Fibroblast of skin of scalp (primary cell): ENCODE data around the gene GAL3ST2.
"Not testable (repeated sequence)": the region's sequence is repeated elsewhere in the genome, so short reads cannot be mapped to it uniquely, and the experiment has no call there.

Experiments
- DNase-seq: peaks from one replicate; pipeline ENCODE4 v3.0.0-alpha.2; 2013

GAL3ST2 gene

GRCh38 chr2:241820625-241821384 is 44.2 kb downstream of the GAL3ST2 start:
- DNase-seq = no peak

DNA sequence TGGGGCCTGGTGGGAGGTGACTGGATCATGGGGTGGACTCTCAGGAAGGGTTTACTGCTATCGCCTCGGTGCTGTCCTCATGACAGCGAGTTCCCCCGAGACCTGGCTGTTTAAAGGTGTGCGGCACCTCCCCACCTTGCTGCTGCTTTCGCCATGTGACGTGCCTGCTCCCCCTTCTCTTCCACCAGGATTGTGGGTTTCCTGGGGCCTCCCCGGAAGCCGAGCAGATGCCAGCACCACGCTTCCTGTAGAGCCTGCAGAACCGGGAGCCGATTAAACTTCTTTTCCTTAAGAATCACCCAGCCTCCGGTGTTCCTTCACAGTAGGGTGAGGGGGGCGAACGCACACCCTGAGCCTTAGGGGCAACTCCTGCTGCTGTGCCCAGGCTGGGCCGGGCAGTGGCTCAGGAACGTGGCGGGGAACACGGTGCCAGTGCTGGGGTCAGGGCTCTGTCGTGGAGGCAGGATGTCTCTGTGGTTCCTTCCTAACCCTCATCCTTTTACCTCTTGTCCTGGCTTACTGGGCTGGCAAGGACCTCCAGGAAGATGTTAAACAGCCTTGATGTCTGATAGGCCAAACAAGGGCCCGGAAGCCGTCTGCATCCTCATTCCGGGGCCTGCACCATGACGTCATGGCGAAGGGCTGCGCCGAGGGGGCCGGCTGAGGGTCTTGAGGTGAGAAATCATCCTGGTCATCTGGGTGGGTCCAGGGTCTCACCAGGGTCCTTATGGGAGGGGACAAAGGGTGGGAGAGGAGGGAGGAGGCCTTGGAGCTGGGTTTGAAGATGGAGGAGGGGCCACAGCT is 45.0 kb downstream of the GAL3ST2 start:
- DNase-seq = no peak

DNA sequence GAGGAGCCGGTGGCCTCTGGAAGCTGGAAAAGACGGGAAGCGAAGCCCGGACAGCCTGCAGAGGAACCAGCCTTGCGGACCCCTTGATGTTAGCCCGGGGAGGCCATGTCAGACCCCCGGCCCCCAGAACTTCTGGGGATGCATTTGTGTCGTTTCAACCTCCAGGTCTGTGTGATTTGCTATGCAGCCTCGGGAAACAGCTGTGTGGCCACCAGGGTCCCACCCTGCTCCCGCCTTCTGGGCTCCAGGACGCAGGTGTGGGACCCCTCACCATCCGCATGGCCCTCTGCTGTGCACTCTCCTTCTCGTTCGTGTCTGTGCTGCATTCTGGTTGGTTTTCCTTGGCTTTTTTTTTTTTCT is 45.6 kb downstream of the GAL3ST2 start:
- DNase-seq = no peak

DNA sequence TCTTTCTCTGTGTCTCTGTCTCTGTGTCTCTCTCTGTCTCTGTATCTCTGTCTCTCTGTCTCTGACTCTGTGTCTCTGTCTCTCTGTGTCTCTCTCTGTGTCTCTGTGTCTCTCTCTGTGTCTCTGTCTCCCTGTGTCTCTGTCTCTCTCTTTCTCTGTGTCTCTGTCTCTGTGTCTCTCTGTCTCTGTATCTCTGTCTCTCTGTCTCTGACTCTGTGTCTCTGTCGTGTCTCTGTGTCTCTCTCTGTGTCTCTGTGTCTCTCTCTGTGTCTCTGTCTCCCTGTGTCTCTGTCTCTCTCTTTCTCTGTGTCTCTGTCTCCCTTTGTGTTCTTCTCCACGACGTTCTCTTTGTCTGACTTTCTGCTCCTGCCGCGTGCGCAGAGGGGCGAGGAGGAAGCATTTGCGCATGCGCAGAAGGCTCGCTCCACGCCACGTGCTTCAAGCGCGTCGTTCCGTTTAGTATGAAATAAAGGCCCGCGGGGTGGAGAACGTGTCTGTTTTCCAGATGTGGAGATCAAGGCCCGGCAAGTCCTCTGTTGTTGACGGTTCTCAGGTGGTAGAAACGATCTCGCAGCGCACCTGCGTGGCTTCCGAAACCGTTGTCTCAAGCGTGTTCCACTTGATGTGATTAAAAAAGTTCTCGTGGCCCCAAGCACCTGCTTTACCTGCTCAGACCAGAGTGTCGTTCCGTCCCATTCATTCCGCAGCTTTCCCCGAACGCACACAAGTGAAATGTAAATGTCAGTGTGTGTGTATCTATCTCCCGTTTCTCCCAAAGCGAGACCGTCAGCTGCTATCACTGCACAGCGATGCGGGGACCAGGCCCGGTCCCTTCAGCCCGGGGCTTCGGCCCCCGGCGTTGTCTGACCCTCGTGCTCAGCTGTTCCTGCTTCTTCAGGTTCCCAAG is 47.2 kb downstream of the GAL3ST2 start:
- DNase-seq = not testable (repeated sequence)

DNA sequence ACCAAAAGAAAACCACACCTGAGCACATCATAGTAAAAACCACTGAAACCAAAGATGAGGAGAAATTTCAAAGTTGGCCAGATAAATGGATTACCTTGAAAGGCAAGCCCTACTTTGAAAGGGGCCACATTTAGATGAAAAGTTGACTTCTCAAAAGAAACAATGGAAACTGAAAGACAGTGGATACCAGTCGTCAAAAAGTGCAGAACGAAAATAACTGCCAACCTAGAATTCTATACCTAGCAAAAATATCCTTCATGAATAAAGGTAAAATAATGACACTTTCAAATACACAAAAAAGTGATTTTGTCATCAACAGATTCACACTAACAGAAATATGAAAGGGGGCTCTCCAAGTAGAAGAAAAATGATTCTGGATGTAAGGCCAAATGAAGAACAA is 50.8 kb downstream of the GAL3ST2 start:
- no peak for DNase-seq

DNA sequence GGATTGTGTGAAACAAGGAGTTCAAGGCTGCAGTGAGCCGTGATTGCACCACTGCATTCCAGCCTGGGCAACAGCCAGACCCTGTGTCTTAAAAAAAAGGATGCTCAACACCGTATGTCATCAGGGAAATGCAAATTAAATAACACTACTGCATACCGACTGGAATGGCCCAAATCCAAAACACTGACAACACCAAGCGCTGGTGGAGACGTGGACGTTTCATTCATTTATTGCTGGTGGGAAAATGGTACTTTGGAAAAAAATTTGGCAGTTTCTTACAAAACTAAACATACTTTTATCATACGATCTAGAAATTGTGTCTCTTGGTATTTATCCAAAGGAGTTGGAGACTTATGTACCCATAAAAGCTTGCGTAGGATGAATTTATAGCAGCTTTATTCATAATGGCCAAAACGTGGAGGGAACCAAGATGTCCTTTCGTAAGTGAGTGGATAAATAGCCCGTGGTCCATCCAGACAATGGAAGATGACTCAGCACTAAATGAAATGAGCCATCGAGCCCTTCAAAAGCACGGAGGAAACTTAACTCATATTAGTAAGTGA is 56.6 kb downstream of the GAL3ST2 start:
- peak; percentile 64 for DNase-seq

DNA sequence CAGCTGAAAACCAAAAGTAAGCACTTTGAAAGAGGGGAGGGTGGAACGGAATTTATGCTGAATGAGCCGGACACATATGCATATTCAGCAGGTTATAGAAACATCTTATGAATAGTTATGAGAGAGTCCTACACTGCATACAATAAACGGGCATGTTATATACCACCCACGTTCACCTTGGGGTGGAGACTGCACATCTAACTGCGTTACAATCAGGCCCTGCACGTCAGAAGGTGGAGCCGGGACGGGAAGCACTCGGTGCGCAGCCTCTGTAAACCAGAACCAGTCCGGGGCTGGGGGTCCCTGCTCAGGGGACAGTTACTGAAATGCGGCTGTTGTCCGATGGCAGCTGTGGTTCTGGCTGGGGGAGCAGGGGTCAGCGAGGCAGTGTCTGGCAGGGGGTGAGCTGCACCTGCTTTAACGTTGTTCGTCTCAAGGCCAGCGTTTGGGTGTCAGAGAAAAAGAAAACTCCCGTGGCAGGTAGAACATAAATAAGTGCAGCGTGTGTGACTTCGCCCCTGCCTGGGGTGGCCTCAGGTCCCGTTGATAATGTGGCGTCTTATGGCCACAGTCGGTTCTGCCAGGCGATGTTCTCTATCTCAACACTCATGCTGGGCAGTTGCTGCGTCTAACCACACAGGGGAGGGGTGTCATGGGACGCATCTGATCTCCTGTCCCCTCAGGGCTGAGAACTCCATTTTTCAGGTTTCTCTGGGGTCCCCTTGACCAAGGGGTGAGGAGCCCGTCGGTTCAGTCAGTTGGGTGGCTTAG is 57.3 kb downstream of the GAL3ST2 start:
- DNase-seq = not testable (repeated sequence)

DNA sequence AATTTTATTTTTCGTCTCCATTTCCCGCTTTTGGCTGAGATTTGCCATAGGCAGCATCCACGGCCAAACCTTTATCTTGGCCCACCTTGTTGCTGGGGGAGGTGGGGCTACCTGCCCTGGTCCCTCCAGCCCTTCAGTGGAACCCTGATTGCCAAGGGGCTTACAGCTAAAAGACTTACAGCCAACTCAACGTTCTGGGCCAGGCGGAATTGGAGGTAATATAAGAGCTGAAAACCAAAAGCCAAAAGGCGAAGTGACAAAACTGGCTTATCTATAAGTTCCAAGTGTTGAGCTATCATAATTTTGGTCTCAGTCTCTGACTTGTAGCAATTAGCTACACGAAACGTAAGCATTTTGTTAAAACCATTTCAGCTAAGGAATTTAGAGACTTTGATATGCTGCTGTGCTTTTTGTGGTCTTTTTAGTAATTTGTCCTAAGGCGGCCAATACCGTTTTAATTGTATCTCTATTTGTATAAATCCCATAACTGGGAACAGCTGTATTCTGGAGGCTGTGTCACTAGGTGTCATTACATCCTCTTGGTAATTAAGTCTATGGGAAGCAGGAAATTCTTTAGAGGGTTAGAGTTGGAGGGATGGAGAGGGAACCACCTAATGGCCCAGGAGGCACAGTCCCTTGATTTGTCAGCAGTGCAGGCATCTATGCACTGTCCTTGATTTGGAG is 58.0 kb downstream of the GAL3ST2 start:
- no peak for DNase-seq

DNA sequence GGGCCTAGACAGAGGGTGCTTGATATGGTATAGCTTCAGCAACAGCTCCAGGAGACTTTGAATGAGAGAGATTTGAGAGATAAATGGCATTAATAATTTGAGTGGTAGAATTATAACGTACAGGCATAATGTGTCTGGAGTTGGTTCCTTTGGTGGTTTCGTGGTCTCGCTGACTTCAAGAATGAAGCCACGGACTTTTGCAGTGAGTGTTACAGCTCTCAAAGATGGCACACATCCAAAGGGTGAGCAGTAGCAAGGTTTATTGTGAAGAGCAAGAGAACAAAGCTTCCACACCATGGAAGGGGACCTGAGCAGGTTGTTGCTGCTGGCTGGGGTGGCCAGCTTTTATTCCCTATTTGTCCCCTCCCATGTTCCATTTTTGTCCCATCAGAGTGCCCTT is 59.0 kb downstream of the GAL3ST2 start:
- DNase-seq = no peak

DNA sequence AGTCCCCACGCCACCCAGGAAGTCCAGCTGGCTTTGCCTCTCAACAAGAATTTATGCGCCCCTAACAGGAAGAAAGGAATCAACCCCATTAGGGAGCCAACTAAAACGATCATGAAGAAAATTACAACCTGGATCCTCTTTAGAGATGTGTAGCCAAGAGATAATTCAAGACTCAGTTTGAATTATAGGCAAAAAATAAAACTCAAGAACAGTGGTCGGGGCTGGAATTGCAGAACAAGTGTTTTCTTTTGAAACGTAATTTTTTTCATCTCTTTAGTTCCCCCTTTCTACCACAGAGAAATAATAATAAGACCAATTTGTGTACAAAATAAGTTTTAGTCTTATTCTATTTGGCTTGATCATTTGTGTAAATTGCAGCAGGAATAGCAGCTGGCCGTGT is 59.7 kb downstream of the GAL3ST2 start:
- no peak for DNase-seq

DNA sequence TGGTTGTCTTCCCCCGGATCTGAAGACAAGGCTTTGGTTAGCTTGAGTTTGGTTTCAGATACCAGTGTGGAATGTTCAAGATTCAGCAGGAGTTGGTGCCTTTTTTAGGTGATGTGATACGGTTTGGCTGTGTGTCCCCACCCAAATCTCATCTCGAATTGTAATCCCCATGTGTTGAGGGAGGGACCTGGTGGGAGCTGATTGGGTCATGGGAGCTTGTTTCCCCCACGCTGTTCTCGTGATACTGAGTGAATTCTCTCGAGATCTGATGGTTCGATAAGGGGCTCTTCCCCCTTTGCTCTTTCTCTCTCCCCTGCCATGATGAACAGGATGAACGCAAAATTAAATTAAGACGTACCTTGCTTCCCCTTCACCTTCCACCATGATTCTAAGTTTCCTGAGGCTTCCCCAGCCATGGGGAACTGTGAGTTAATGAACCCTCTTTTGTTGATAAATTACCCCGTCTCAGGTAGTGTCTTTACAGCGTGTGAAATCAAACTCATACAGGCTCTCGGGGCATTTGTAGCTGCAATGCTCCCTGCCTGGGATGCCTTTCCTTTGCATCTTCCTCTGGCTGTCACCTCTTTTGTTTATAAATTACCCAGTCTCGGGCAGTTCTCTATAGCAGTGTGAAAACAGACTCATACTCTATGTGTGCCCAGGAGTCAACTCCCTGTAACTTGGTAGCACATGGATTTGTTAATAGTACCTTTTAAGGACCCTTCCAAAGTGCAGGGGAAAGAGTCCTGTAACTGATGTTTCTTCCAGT is 60.8 kb downstream of the GAL3ST2 start:
- DNase-seq = no peak

DNA sequence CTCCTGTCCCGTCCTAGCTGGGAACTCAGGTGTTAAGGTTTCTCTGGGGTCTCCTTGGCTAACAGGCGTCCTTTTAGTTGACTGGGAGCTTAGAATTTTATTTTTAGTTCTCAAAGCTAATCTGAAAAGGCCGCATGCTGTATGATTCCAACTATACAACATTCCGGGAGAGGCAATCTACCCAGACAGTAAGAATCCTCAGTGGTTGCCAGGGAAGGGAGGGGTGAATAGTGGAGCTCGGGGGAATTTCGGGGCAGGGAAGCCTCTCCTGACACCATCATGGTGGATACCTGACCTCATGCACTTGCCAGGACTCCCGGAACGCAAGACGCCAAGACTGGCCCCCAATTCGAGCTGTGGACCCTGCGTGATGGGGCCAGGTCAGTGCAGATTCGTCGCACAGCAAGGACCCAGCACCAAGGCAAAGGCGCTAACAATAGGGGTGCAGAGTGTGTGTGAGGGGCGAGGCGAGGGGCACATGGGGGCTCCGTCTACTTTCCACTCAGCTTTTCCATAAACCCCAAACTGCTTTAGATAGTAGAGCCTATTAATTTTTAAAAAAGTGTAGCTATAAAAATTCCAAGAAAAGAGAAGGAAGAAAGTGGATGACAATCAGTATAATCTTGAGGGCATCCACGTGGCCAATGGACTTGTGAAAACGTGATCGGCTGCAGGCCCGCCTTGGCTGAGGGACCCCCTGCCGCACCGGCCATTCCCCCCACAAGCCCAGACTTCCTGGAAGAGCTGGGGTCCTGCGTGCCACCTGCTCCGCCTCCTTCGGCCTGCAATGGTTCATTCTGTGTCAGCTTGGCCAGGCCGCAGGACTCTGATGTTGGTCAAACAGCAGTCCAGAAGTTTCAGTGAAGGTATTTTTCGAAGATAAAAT is 64.8 kb downstream of the GAL3ST2 start:
- no peak for DNase-seq

DNA sequence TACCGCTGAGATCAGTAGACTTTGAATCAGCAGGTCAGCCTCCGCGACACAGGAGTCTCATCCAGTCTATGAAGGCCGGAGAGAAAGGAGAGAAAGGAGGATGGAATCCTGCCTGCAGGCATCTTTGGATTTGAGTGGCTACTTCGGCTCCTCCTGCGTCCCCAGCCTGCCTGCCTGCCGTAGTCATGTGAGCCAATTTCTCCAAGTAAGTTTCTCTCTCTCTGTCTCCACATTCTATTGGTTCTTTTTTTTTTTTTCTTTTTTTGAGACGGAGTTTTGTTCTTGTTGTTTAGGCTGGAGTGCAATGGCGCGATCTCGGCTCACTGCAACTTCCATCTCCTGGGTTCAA is 65.4 kb downstream of the GAL3ST2 start:
- DNase-seq = no peak

DNA sequence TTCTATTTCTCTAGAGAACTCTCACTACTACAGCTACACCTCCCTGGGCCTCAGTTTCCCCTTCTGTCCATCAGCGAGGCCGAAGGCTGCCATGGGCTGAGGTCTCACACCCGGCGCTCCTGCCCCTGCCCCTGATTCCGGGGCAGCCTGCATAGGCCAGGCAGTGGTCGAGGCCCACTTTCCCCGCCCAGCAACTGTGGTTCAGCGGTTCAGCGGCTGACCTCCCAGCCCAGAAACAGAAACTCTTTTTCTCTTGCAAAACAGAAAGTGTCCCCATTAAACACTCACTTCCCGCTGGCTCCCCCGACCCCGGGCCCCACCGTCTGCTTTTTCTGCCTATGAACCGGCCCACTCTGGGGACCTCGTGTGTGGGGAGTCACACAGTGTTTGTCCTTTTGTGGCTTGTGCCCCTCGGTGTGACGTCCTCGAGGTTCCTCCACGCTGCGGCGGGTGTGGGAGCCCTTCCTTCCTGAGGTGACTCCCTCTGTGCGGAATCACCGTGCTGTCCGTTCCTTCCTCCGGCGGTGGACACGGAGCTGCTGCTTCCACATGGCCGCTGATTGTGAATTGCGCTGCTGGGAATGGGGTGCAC is 66.1 kb downstream of the GAL3ST2 start:
- no peak for DNase-seq

GRCh38 chr2:241843321-241844065 is 66.9 kb downstream of the GAL3ST2 start:
- no peak for DNase-seq

GRCh38 chr2:241844066-241844728 is 67.6 kb downstream of the GAL3ST2 start:
- peak; percentile 54 for DNase-seq

DNA sequence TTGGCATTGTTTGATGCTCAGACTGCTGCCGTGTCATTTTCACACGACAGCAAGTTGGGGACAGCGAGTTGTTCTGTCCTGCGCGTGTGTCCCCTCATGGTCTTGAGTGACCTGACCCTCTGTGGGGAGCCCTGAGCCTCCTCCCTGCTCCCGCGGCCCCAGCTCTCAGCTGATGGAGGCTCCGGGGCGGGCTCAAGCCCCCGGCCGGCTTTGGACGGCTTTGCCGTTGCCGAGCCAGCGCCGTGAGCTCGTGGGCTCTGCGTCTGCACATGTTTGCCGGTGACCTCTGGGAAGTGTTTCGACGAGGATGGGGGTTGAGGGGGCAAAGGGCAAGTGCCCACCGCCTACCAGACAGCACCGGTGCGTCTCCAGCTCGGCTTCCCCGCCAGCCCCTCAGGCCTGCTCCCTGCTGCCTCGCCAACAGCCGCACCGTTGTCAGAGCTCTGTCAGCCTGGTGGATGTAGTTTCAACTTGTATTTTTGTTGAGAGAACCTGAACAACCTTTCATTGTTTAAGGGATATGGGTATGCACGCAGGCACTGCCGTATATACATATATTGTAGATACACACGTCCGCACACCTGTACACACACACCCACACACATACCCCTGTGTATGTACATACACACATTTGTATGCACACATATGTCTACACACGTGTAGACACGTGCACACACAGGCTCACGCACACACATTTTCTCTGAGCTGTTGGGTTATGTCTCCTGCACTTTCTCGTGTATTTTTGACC is 68.4 kb downstream of the GAL3ST2 start:
- DNase-seq = no peak
